MM.1S (cell line): ENCODE measurements around the gene WDR74.

Experiments used
- DNase-seq: peaks from one replicate; pipeline ENCODE4 v3.0.0-alpha.2; 2015
- H2AFZ ChIP-seq: fragments of 300-600 bp; sonication (generic); 2 replicates; pipeline ENCODE4 v1.6.0; 2016; ENCODE audit warnings: antibody characterized with exemption, low read length
- H3F3A ChIP-seq: fragments of 300-600 bp; sonication (generic); 2 replicates; pipeline ENCODE4 v1.6.1; 2016; ENCODE audit warnings: mild to moderate bottlenecking, antibody characterized with exemption, low read length, moderate library complexity, mixed read lengths; ENCODE audit not compliant: insufficient read depth
- H3K27ac ChIP-seq: fragments of 300-600 bp; sonication (generic); 2 replicates; pipeline ENCODE4 v1.5.1; 2016; ENCODE audit warnings: mild to moderate bottlenecking, low read length
- H3K27me3 ChIP-seq: fragments of 300-600 bp; sonication (generic); replicated peaks from 2 replicates; pipeline ENCODE4 v1.6.0; 2016; ENCODE audit warnings: low read length; ENCODE audit not compliant: insufficient read depth
- H3K36me3 ChIP-seq: fragments of 300-600 bp; sonication (generic); replicated peaks from 2 replicates; pipeline ENCODE4 v1.6.1; 2016; ENCODE audit warnings: mild to moderate bottlenecking, low read length, mixed read lengths; ENCODE audit not compliant: insufficient read depth
- H3K4me1 ChIP-seq: fragments of 300-600 bp; sonication (generic); 2 replicates; pipeline ENCODE4 v1.6.1; 2016; ENCODE audit warnings: low read length, mixed read lengths
- H3K4me2 ChIP-seq: fragments of 300-600 bp; sonication (generic); 2 replicates; pipeline ENCODE4 v1.6.0; 2016; ENCODE audit warnings: low read depth, low read length
- H3K4me3 ChIP-seq: fragments of 300-600 bp; sonication (generic); 2 replicates; pipeline ENCODE4 v1.5.1; 2016; ENCODE audit warnings: low read length, mixed read lengths
- H3K79me2 ChIP-seq: fragments of 300-600 bp; sonication (generic); 2 replicates; pipeline ENCODE4 v1.6.1; 2016; ENCODE audit warnings: mixed run types, low read length, mixed read lengths
- H3K9ac ChIP-seq: fragments of 300-600 bp; sonication (generic); 2 replicates; pipeline ENCODE4 v1.6.1; 2016; ENCODE audit warnings: low read length, mixed read lengths
- H3K9me2 ChIP-seq: fragments of 300-600 bp; sonication (generic); replicated peaks from 2 replicates; pipeline ENCODE4 v1.6.1; 2016; ENCODE audit warnings: mild to moderate bottlenecking, low read length, mixed read lengths; ENCODE audit not compliant: insufficient read depth
- H3K9me3 ChIP-seq: fragments of 300-600 bp; sonication (generic); replicated peaks from 2 replicates; pipeline ENCODE4 v1.6.1; 2016; ENCODE audit warnings: mild to moderate bottlenecking, low read length, mixed read lengths; ENCODE audit not compliant: insufficient read depth
- H4K20me1 ChIP-seq: fragments of 300-600 bp; sonication (generic); 2 replicates; pipeline ENCODE4 v1.6.1; 2016; ENCODE audit warnings: mild to moderate bottlenecking, low read length, moderate library complexity, mixed read lengths; ENCODE audit not compliant: insufficient read depth
- EZH2 ChIP-seq: fragments of 300-600 bp; sonication (generic); optimal IDR thresholded peaks from 2 replicates; pipeline ENCODE3; 2017; ENCODE audit warnings: low read depth, mild to moderate bottlenecking, antibody characterized with exemption, low read length, mixed read lengths
- EZH2phosphoT487 ChIP-seq: fragments of 300-600 bp; sonication (generic); IDR thresholded peaks from 2 replicates; pipeline ENCODE4 v1.6.1; 2018; ENCODE audit warnings: antibody characterized with exemption, low read length
- TF ChIP-seq, protein P1 (sequence below): fragments of 300-600 bp; sonication (generic); IDR thresholded peaks from 2 replicates; pipeline ENCODE4 v1.5.1; 2016; ENCODE audit warnings: antibody characterized with exemption, low read length, mixed read lengths

The WDR74 gene

DNA sequence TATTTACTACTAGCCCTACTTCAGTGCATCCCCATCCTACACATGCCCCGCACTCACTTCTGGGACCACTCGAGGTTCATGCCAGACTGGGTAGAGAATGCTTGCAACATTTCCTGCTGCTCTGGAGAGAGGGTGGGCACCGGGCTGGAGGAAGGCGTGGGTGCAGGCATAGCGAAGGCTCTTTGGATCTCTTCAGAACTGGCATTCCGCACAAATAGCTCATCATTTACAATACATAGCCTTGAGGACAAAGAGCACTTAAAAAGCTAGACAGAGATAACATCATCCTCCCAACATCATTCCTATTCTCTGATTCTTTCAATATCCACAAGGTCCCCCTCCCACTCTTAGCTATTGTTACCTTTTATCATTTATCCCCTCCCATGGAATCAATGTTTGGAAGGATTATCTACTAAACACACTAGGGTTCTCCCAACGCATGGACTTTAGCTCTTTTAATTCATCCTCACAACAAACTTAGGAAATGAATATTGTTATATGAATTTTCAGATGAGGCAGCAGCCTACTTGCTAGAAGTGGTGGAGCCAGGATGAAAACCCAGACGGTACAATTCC lies 45.1 kb downstream of the WDR74 start:
- Histone ChIP-seq H3K9ac (no peak overlapping the region), H3K79me2 (peaks cover 25% of the 10 kb centered on the region), H3K4me2 (no peak overlapping the region), H3F3A (peaks cover 16% of the 10 kb centered on the region), H3K9me3 (no peaks in the 10 kb centered on the region), H3K4me3 (no peak overlapping the region), H3K4me1 (peaks cover 23% of the 10 kb centered on the region), H3K27ac (no peak overlapping the region), H4K20me1 (no peaks in the 10 kb centered on the region), H3K36me3 (0 out of 2 replicates have a peak, but pooled peaks cover 3% of the 10 kb centered on the region), H3K27me3 (no peaks in the 10 kb centered on the region), H3K9me2 (no peaks in the 10 kb centered on the region), H2AFZ (no peak overlapping the region)
- no peak for DNase-seq
- TF ChIP-seq EZH2: no peak
- no peak for TF ChIP-seq EZH2phosphoT487
- TF ChIP-seq, protein P1, sequence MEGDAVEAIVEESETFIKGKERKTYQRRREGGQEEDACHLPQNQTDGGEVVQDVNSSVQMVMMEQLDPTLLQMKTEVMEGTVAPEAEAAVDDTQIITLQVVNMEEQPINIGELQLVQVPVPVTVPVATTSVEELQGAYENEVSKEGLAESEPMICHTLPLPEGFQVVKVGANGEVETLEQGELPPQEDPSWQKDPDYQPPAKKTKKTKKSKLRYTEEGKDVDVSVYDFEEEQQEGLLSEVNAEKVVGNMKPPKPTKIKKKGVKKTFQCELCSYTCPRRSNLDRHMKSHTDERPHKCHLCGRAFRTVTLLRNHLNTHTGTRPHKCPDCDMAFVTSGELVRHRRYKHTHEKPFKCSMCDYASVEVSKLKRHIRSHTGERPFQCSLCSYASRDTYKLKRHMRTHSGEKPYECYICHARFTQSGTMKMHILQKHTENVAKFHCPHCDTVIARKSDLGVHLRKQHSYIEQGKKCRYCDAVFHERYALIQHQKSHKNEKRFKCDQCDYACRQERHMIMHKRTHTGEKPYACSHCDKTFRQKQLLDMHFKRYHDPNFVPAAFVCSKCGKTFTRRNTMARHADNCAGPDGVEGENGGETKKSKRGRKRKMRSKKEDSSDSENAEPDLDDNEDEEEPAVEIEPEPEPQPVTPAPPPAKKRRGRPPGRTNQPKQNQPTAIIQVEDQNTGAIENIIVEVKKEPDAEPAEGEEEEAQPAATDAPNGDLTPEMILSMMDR: no peak

DNA sequence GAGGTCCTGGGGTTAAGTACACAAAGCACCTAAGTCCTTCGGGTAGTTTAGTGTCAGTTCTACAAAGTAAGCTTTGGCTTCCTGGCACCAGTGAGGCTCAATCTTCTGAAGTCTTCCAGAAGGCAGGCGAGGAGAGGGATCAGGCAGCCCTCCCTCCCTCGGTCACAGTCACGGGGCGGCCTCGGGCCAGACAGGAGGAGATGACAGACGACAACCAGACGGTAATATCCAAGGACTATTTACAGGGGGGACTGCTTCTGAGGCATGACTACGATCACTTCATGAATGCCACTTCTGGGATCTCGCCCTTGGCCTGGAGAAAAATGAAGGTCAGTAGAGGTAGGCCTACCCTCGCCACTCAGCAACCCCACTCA lies 47.2 kb downstream of the WDR74 start:
- Histone ChIP-seq H3K9ac (peak overlapping the region; percentile 61; the same call in 1 of the 2 replicates), H3K9me2 (no peaks in the 10 kb centered on the region), H3K4me1 (peaks cover 23% of the 10 kb centered on the region), H4K20me1 (no peaks in the 10 kb centered on the region), H3K36me3 (0 out of 2 replicates have a peak, but pooled peaks cover 3% of the 10 kb centered on the region), H3K79me2 (peaks cover 42% of the 10 kb centered on the region), H3K9me3 (no peaks in the 10 kb centered on the region), H3K27ac (peak overlapping the region; percentile 26; the same call in 1 of the 2 replicates), H3K27me3 (no peaks in the 10 kb centered on the region), H3K4me2 (peak overlapping the region; percentile 87), H2AFZ (peak overlapping the region; percentile 60), H3K4me3 (peak overlapping the region; percentile 92), H3F3A (peaks cover 30% of the 10 kb centered on the region)
- TF ChIP-seq, protein P1: no peak
- TF ChIP-seq EZH2phosphoT487: no peak
- TF ChIP-seq EZH2: no peak
- no peak for DNase-seq

DNA sequence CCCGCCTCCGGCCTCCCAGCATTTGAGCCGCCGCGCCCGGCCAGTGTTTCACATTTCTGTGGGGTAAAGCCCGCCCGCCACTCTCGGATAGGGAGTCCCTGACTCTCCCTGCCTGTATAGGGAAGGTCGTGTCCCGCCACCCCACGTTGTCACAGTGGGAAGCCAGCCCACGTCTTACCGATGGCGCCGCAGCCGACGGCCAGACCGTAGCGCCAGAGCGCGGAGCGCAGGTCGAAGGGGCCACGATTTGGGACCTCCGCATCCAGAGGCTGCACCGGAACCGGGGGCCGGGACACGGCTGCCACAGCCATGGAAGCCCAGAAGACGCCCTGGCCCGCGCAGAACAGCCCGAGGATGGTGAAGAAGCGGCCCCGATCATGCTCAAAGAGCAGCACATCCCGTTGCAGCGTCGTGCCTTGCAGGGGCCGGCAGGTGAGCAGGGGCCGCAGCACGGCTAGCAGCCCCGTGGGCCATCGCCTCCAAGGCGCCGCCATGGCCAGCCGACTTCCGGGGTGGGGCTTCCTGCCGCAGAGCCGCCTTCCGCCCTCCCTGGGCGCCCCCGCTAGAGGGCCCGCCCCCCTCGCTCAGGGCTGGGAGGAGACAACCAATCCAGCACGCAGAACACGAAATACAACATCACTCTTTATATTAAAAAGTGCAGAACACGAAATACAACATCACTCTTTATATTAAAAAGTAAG lies 47.7 kb downstream of the WDR74 start, which contains the start of gene TMEM223:
TMEM223 (minus strand) TSS at position 506 of the 701 bp plus-strand sequence; CDS start at position 494, 12 bp downstream.
- Histone ChIP-seq H3K9me2 (no peaks in the 10 kb centered on the region), H3K27me3 (no peaks in the 10 kb centered on the region), H3K9me3 (no peaks in the 10 kb centered on the region), H3K4me3 (peak within 1 kb of the TSS; percentile 92), H3K79me2 (peaks cover 42% of the 10 kb centered on the region), H4K20me1 (no peaks in the 10 kb centered on the region), H3F3A (peaks cover 33% of the 10 kb centered on the region), H3K36me3 (0 out of 2 replicates have a peak, but pooled peaks cover 3% of the 10 kb centered on the region), H2AFZ (peak within 1 kb of the TSS; percentile 60), H3K27ac (peak within 1 kb of the TSS; percentile 30; the same call in 1 of the 2 replicates), H3K4me1 (peaks cover 23% of the 10 kb centered on the region), H3K9ac (peak within 1 kb of the TSS; percentile 61), H3K4me2 (peak within 1 kb of the TSS; percentile 87)
- DNase-seq: peak; percentile 89
- TF ChIP-seq EZH2phosphoT487: no peak
- no peak for TF ChIP-seq EZH2
- TF ChIP-seq, protein P1: no peak
